Calu3 (cell line): ENCODE results near the gene OGFOD1. TPM values are rescaled to one million over a fixed set of nuclear protein-coding genes. Genes with fewer than 3 reads are reported as not detected.
A peak's percentile ranks its signal among the peaks of the same experiment; 100 is the strongest.

ENCODE experiments used
- BruUV-seq: library from RNA; stranded (reverse); fragments of 400-500 nt; replicated peaks from 2 replicates; lab custom pipeline; 2021; lab: Mats Ljungman, UMichigan
- CTCF ChIA-PET: fragments of 300-600 bp; sonication (Branson Sonifier 250); formaldehyde crosslinking; loops from one replicate; lab custom pipeline; 2022; ENCODE audit warnings: antibody characterized with exemption; lab: Charles Lee
- DNase-seq: peaks from one replicate; pipeline ENCODE4 v3.0.0; 2022
- H3K27ac Mint-ChIP-seq: one replicate; pipeline ENCODE4 v1.8.0; 2022; ENCODE audit warnings: mixed read lengths; ENCODE audit not compliant: unreplicated experiment
- H3K27me3 Mint-ChIP-seq: one replicate; pipeline ENCODE4 v1.8.0; 2022; ENCODE audit warnings: mixed read lengths; ENCODE audit not compliant: unreplicated experiment
- H3K36me3 Mint-ChIP-seq: one replicate; pipeline ENCODE4 v1.8.0; 2022; ENCODE audit warnings: mild to moderate bottlenecking, moderate library complexity, mixed read lengths; ENCODE audit not compliant: insufficient read depth, unreplicated experiment
- H3K4me1 Mint-ChIP-seq: one replicate; pipeline ENCODE4 v1.8.0; 2022; ENCODE audit warnings: mild to moderate bottlenecking, low read depth, mixed read lengths; ENCODE audit not compliant: unreplicated experiment
- H3K4me3 Mint-ChIP-seq: one replicate; pipeline ENCODE4 v1.8.0; 2022; ENCODE audit warnings: mild to moderate bottlenecking, low read depth, moderate library complexity, mixed read lengths; ENCODE audit not compliant: unreplicated experiment
- H3K9me3 Mint-ChIP-seq: one replicate; pipeline ENCODE4 v1.8.0; 2022; ENCODE audit warnings: low read depth, mixed read lengths; ENCODE audit not compliant: unreplicated experiment
- CTCF ChIP-seq: fragments of 200-600 bp; IDR thresholded peaks from one replicate; pipeline ENCODE4 v1.8.0; 2022; ENCODE audit warnings: antibody characterized with exemption; ENCODE audit not compliant: unreplicated experiment
- intact Hi-C: fragments of 100-400 bp; cut with micrococcal nuclease; formaldehyde crosslinking; loops from one replicate; pipeline ENCODE4 v1.10.0; 2022; ENCODE audit not compliant: unreplicated experiment
- total RNA-seq: library from RNA; stranded (reverse); gene quantifications from 2 replicates; pipeline ENCODE4 v1.2.3, GENCODE V29; 2022

The OGFOD1 gene
- total RNA-seq, 1 experiment from 2014 or later, result 60.6 TPM

- no peak overlapping the region for H3K4me3 Mint-ChIP-seq
- H3K27ac Mint-ChIP-seq, result peak overlapping the region; percentile 38
- CTCF ChIA-PET, result no interaction called here
- no peaks in the 10 kb centered on the region for H3K9me3 Mint-ChIP-seq
- no peak for DNase-seq
- peaks cover 38% of the 10 kb centered on the region for H3K36me3 Mint-ChIP-seq
- H3K27me3 Mint-ChIP-seq, result no peaks in the 10 kb centered on the region
- TF ChIP-seq CTCF, result no peak
- intact Hi-C loops, result no loop called here
- BruUV-seq, result no TSS peak
- H3K4me1 Mint-ChIP-seq, result no peaks in the 10 kb centered on the region
Observed at GRCh38 chr16:56457927-56458470, 6.6 kb downstream of the OGFOD1 start.

- no TSS peak for BruUV-seq
- peaks cover 27% of the 10 kb centered on the region for H3K36me3 Mint-ChIP-seq
- intact Hi-C loops, result no loop called here
- H3K27me3 Mint-ChIP-seq, result no peaks in the 10 kb centered on the region
- H3K4me3 Mint-ChIP-seq, result no peak overlapping the region
- H3K9me3 Mint-ChIP-seq, result no peaks in the 10 kb centered on the region
- no peak overlapping the region for H3K27ac Mint-ChIP-seq
- no peak for DNase-seq
- CTCF ChIA-PET, result no interaction called here
- H3K4me1 Mint-ChIP-seq, result no peaks in the 10 kb centered on the region
- no peak for TF ChIP-seq CTCF
Observed at GRCh38 chr16:56460101-56460500, 8.7 kb downstream of the OGFOD1 start.

GRCh38 chr16:56462064-56462796 is 10.9 kb downstream of the OGFOD1 start:
- Mint-ChIP-seq H3K4me1 (no peaks in the 10 kb centered on the region), H3K9me3 (no peaks in the 10 kb centered on the region), H3K4me3 (no peak overlapping the region), H3K27me3 (no peaks in the 10 kb centered on the region), H3K36me3 (peaks cover 26% of the 10 kb centered on the region), H3K27ac (no peak overlapping the region)
- no peak for TF ChIP-seq CTCF
- DNase-seq, result no peak
- CTCF ChIA-PET, result interaction anchor here (0.7 kb wide), 1 partner anchor 195 kb away, joined by 5 read pairs; no protein-coding TSS in a partner anchor
- no TSS peak for BruUV-seq
- intact Hi-C loops, result no loop called here

GRCh38 chr16:56463153-56463552 is 11.8 kb downstream of the OGFOD1 start:
- DNase-seq, result no peak
- intact Hi-C loops, result no loop called here
- H3K36me3 Mint-ChIP-seq, result peaks cover 33% of the 10 kb centered on the region
- BruUV-seq, result no TSS peak
- no peaks in the 10 kb centered on the region for H3K4me1 Mint-ChIP-seq
- TF ChIP-seq CTCF, result no peak
- CTCF ChIA-PET, result no interaction called here
- no peaks in the 10 kb centered on the region for H3K27me3 Mint-ChIP-seq
- H3K27ac Mint-ChIP-seq, result no peak overlapping the region
- no peaks in the 10 kb centered on the region for H3K9me3 Mint-ChIP-seq
- no peak overlapping the region for H3K4me3 Mint-ChIP-seq
